Neural cell (in vitro differentiated cells): Measurements from ENCODE around the gene SHISA9. TPM values are rescaled to one million over a fixed set of nuclear protein-coding genes. Genes with fewer than 3 reads are reported as not detected.

Source experiments
- H2AFZ ChIP-seq: fragments of 200-600, 300-800 bp; sonication (generic), shearing (Covaris generic); 2 replicates; pipeline ENCODE4 v1.6.0; 2014; ENCODE audit warnings: low read depth, mild to moderate bottlenecking, antibody characterized with exemption, low read length, moderate library complexity
- H3F3A ChIP-seq: fragments of 200-600 bp; shearing (Covaris generic); 2 replicates; pipeline ENCODE4 v1.6.1; 2016; ENCODE audit warnings: mild to moderate bottlenecking, moderate library complexity, mixed read lengths, antibody characterized with exemption, low read length; ENCODE audit not compliant: insufficient read depth, poor library complexity, severe bottlenecking
- H3K27ac ChIP-seq: fragments of 200-600, 300-800 bp; sonication (generic), shearing (Covaris generic); 2 replicates; pipeline ENCODE4 v1.5.1; 2014; ENCODE audit warnings: mild to moderate bottlenecking, low read length, moderate library complexity
- H3K27me3 ChIP-seq: fragments of 300-800, 200-600 bp; sonication (generic), shearing (Covaris generic); 2 replicates; pipeline ENCODE4 v1.6.0; 2014; ENCODE audit warnings: mild to moderate bottlenecking, low read depth, low read length, moderate library complexity; ENCODE audit not compliant: insufficient read depth
- H3K36me3 ChIP-seq: fragments of 300-800, 200-600 bp; sonication (generic), shearing (Covaris generic); 2 replicates; pipeline ENCODE4 v1.5.1; 2014; ENCODE audit warnings: mild to moderate bottlenecking, antibody characterized with exemption, low read length, moderate library complexity; ENCODE audit not compliant: insufficient read depth
- H3K4me2 ChIP-seq: fragments of 300-800, 200-600 bp; sonication (generic), shearing (Covaris generic); 2 replicates; pipeline ENCODE4 v1.6.0; 2014; ENCODE audit warnings: mild to moderate bottlenecking, low read length
- H3K4me3 ChIP-seq: fragments of 300-800, 200-600 bp; sonication (generic), shearing (Covaris generic); 2 replicates; pipeline ENCODE4 v1.5.1; 2014; ENCODE audit warnings: mild to moderate bottlenecking, low read length, moderate library complexity
- H3K79me2 ChIP-seq: fragments of 200-600 bp; shearing (Covaris generic); replicated peaks from 2 replicates; pipeline ENCODE4 v1.6.0; 2014; ENCODE audit warnings: mild to moderate bottlenecking, low read length, moderate library complexity; ENCODE audit not compliant: insufficient read depth
- H3K9ac ChIP-seq: fragments of 300-800, 200-600 bp; sonication (generic), shearing (Covaris generic); 2 replicates; pipeline ENCODE4 v1.6.1; 2016; ENCODE audit warnings: mild to moderate bottlenecking, low read length, mixed read lengths
- H3K9me2 ChIP-seq: fragments of 200-600 bp; shearing (Covaris generic); 2 replicates; pipeline ENCODE4 v1.6.1; 2016; ENCODE audit warnings: mild to moderate bottlenecking, low read length, mixed read lengths; ENCODE audit not compliant: insufficient read depth
- H3K9me3 ChIP-seq: fragments of 200-600, 300-800 bp; sonication (generic), shearing (Covaris generic); 2 replicates; pipeline ENCODE4 v1.6.1; 2016; ENCODE audit warnings: mild to moderate bottlenecking, mixed run types, low read length, moderate library complexity, mixed read lengths
- H4K20me1 ChIP-seq: fragments of 200-600 bp; shearing (Covaris generic); 2 replicates; pipeline ENCODE4 v1.6.1; 2016; ENCODE audit warnings: mild to moderate bottlenecking, mixed run types; ENCODE audit not compliant: insufficient read depth
- CTCF ChIP-seq: fragments of 450-650 bp; IDR thresholded peaks from 2 replicates; pipeline ENCODE4 v1.5.1; 2014; ENCODE audit warnings: antibody characterized with exemption, mild to moderate bottlenecking, moderate library complexity; ENCODE audit not compliant: poor library complexity, severe bottlenecking
- EP300 ChIP-seq: fragments of 450-650 bp; conservative IDR thresholded peaks from 2 replicates; pipeline ENCODE4 v1.6.1; 2014; ENCODE audit warnings: antibody characterized with exemption, mild to moderate bottlenecking, moderate library complexity; ENCODE audit not compliant: poor library complexity, severe bottlenecking
- EZH2 ChIP-seq: fragments of 200-600, 300-800 bp; shearing (Covaris generic), sonication (generic); IDR thresholded peaks from 2 replicates; pipeline ENCODE4 v1.6.1; 2014; ENCODE audit warnings: antibody characterized with exemption, low read length, borderline replicate concordance, mild to moderate bottlenecking; ENCODE audit not compliant: insufficient read depth, poor library complexity, severe bottlenecking
- MXI1 ChIP-seq: fragments of 450-650 bp; conservative IDR thresholded peaks from 2 replicates; pipeline ENCODE4 v1.6.1; 2014; ENCODE audit warnings: antibody characterized with exemption, mild to moderate bottlenecking; ENCODE audit not compliant: poor library complexity, severe bottlenecking
- POLR2AphosphoS5 ChIP-seq: IDR thresholded peaks from 2 replicates; pipeline ENCODE4 v1.6.1; 2012
- RAD21 ChIP-seq: fragments of 450-650 bp; conservative IDR thresholded peaks from 2 replicates; pipeline ENCODE4 v1.6.1; 2014; ENCODE audit warnings: antibody characterized with exemption, mild to moderate bottlenecking, moderate library complexity
- REST ChIP-seq: IDR thresholded peaks from 2 replicates; pipeline ENCODE4 v1.6.1; 2012; ENCODE audit warnings: borderline replicate concordance
- SMC3 ChIP-seq: fragments of 450-650 bp; conservative IDR thresholded peaks from 2 replicates; pipeline ENCODE4 v1.6.1; 2014; ENCODE audit warnings: antibody characterized with exemption, mild to moderate bottlenecking, moderate library complexity; ENCODE audit not compliant: poor library complexity
- TAF1 ChIP-seq: IDR thresholded peaks from 2 replicates; pipeline ENCODE4 v1.6.1; 2012; ENCODE audit warnings: low read depth
- polyA plus RNA-seq: library from polyadenylated mRNA; depleted of rRNA; stranded (reverse); fragments of >200 nt; gene quantifications from 2 replicates; pipeline ENCODE4 v1.2.3, GENCODE V29; 2014

Gene SHISA9
- polyA plus RNA-seq, 1 donor from 2014 or later: 2.0 TPM

GRCh38 chr16:13062219-13062618 lies 160.8 kb downstream of the SHISA9 start:
- H3K9ac ChIP-seq: no peak overlapping the region
- H3K79me2 ChIP-seq: no peaks in the 10 kb centered on the region
- no peaks in the 10 kb centered on the region for H3K9me3 ChIP-seq
- no peak overlapping the region for H3K27ac ChIP-seq
- no peaks in the 10 kb centered on the region for H3K27me3 ChIP-seq
- TF ChIP-seq REST (no peak), MXI1 (no peak), SMC3 (no peak), POLR2AphosphoS5 (no peak), TAF1 (no peak), EZH2 (no peak), RAD21 (no peak), CTCF (no peak), EP300 (no peak)
- H3K9me2 ChIP-seq: no peaks in the 10 kb centered on the region
- no peak overlapping the region for H3K4me2 ChIP-seq
- no peaks in the 10 kb centered on the region for H3K36me3 ChIP-seq
- H2AFZ ChIP-seq: no peak overlapping the region
- no peaks in the 10 kb centered on the region for H3F3A ChIP-seq
- H3K4me3 ChIP-seq: no peak overlapping the region
- no peaks in the 10 kb centered on the region for H4K20me1 ChIP-seq

- Histone ChIP-seq H2AFZ (no peak overlapping the region), H3K36me3 (no peaks in the 10 kb centered on the region), H3K4me3 (no peak overlapping the region), H3K4me2 (no peak overlapping the region), H3F3A (no peaks in the 10 kb centered on the region), H3K79me2 (no peaks in the 10 kb centered on the region), H4K20me1 (no peaks in the 10 kb centered on the region), H3K9ac (no peak overlapping the region), H3K9me2 (no peaks in the 10 kb centered on the region), H3K27me3 (no peaks in the 10 kb centered on the region), H3K9me3 (no peaks in the 10 kb centered on the region), H3K27ac (no peak overlapping the region)
- no peak for TF ChIP-seq MXI1
- no peak for TF ChIP-seq REST
- no peak for TF ChIP-seq EP300
- TF ChIP-seq CTCF: no peak
- no peak for TF ChIP-seq SMC3
- no peak for TF ChIP-seq EZH2
- no peak for TF ChIP-seq TAF1
- TF ChIP-seq RAD21: no peak
- TF ChIP-seq POLR2AphosphoS5: no peak
Measured at GRCh38 chr16:13063457-13063856, 162.1 kb downstream of the SHISA9 start.
